ENCODE data around the gene SMARCD3. TPM values are rescaled to one million over a fixed set of nuclear protein-coding genes. Genes with fewer than 3 reads are reported as not detected.

The SMARCD3 gene
- total RNA-seq, 1 donor from 2014 or later, result 96.9 TPM

- H3K27me3 Mint-ChIP-seq (ENCODE audit: unreplicated experiment), result no peaks in the 10 kb centered on the region
- no peak overlapping the region for H3K27ac Mint-ChIP-seq (ENCODE audit: unreplicated experiment)
- no peak for DNase-seq (ENCODE audit: extremely low spot score, unreplicated experiment)
- TF ChIP-seq CTCF (IDR thresholded peaks at IDR 0.05), result no peak
- H3K4me3 Mint-ChIP-seq (ENCODE audit: unreplicated experiment), result no peak overlapping the region
- H3K36me3 Mint-ChIP-seq (ENCODE audit: unreplicated experiment), result peaks cover 29% of the 10 kb centered on the region
- peaks cover 10% of the 10 kb centered on the region for H3K4me1 Mint-ChIP-seq (ENCODE audit: unreplicated experiment)
- H3K9me3 Mint-ChIP-seq (ENCODE audit: unreplicated experiment), result no peaks in the 10 kb centered on the region
These were observed 8.5 kb downstream of the SMARCD3 start for GRCh38 chr7:151239837-151240459.

DNA sequence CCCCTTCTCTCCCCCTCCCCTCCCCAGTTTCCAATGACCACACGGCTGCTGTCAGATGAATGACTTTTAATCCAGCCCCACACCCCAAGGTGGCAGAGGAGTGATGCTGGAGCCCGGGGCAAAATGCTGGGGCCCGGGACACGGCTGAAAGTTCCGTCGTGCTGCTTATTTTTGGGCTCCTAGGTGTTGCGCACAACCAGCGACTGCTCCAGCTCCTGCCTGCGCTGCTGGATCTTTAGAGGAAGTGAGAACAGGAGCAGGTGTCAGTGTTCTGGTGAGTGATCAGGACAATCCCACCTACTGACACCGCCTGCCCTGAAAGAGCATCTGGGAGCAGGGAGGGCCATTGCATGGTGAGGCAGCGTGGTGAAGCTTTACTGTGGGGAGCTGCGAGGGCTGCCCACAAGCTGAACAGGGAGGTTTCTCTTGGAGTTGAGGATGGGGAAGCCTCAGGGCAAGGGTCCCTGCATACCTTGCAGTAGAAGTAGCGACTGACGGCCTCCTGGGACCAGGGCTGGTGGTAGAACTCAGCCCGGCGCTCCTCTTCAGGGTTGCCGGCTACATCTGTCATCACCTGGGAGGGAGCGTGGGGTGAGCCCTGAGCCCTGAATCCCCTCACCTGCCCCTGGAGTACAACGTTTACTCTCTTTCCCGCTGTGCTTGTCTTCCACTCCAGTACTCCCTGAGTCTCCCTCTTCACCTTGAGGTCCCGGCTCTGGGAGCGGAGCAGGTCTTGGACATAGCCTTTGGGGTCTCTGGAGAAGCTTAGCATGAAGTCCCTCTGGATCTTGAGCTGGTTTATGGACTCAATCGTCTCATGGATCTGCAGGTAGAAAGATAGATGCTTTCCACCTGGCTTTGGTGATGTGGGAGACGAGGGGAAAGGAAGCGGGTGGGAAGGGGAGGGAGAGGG is 9.3 kb downstream of the SMARCD3 start:
- no peak overlapping the region for H3K27ac Mint-ChIP-seq (ENCODE audit: unreplicated experiment)
- H3K27me3 Mint-ChIP-seq (ENCODE audit: unreplicated experiment), result no peaks in the 10 kb centered on the region
- no peak for TF ChIP-seq CTCF (IDR thresholded peaks at IDR 0.05)
- no peaks in the 10 kb centered on the region for H3K9me3 Mint-ChIP-seq (ENCODE audit: unreplicated experiment)
- DNase-seq (ENCODE audit: extremely low spot score, unreplicated experiment), result no peak
- H3K4me1 Mint-ChIP-seq (ENCODE audit: unreplicated experiment), result peaks cover 10% of the 10 kb centered on the region
- H3K36me3 Mint-ChIP-seq (ENCODE audit: unreplicated experiment), result peaks cover 29% of the 10 kb centered on the region
- no peak overlapping the region for H3K4me3 Mint-ChIP-seq (ENCODE audit: unreplicated experiment)

- no peak for TF ChIP-seq CTCF (IDR thresholded peaks at IDR 0.05)
- peaks cover 15% of the 10 kb centered on the region for H3K4me1 Mint-ChIP-seq (ENCODE audit: unreplicated experiment)
- H3K4me3 Mint-ChIP-seq (ENCODE audit: unreplicated experiment), result no peak overlapping the region
- H3K27ac Mint-ChIP-seq (ENCODE audit: unreplicated experiment), result no peak overlapping the region
- no peaks in the 10 kb centered on the region for H3K9me3 Mint-ChIP-seq (ENCODE audit: unreplicated experiment)
- DNase-seq (ENCODE audit: extremely low spot score, unreplicated experiment), result no peak
- peaks cover 29% of the 10 kb centered on the region for H3K36me3 Mint-ChIP-seq (ENCODE audit: unreplicated experiment)
- H3K27me3 Mint-ChIP-seq (ENCODE audit: unreplicated experiment), result no peaks in the 10 kb centered on the region
These were observed 10.2 kb downstream of the SMARCD3 start for GRCh38 chr7:151238190-151238810.

DNA sequence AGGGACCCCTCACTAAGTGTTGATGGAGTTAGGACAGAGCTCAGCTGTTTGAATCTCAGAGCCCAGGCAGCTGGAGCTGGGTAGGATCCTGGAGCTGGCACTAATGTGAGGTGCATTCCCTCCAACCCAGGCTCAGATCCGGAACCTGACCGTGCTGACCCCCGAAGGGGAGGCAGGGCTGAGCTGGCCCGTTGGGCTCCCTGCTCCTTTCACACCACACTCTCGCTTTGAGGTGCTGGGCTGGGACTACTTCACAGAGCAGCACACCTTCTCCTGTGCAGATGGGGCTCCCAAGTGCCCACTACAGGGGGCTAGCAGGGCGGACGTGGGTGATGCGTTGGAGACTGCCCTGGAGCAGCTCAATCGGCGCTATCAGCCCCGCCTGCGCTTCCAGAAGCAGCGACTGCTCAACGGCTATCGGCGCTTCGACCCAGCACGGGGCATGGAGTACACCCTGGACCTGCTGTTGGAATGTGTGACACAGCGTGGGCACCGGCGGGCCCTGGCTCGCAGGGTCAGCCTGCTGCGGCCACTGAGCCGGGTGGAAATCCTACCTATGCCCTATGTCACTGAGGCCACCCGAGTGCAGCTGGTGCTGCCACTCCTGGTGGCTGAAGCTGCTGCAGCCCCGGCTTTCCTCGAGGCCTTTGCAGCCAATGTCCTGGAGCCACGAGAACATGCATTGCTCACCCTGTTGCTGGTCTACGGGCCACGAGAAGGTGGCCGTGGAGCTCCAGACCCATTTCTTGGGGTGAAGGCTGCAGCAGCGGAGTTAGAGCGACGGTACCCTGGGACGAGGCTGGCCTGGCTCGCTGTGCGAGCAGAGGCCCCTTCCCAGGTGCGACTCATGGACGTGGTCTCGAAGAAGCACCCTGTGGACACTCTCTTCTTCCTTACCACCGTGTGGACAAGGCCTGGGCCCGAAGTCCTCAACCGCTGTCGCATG is 11.0 kb downstream of the SMARCD3 start:
- Mint-ChIP-seq H3K4me3 (ENCODE audit: unreplicated experiment) (no peak overlapping the region), H3K9me3 (ENCODE audit: unreplicated experiment) (no peaks in the 10 kb centered on the region), H3K27me3 (ENCODE audit: unreplicated experiment) (no peaks in the 10 kb centered on the region), H3K4me1 (ENCODE audit: unreplicated experiment) (peaks cover 17% of the 10 kb centered on the region), H3K36me3 (ENCODE audit: unreplicated experiment) (peaks cover 29% of the 10 kb centered on the region), H3K27ac (ENCODE audit: unreplicated experiment) (no peak overlapping the region)
- no peak for TF ChIP-seq CTCF (IDR thresholded peaks at IDR 0.05)
- no peak for DNase-seq (ENCODE audit: extremely low spot score, unreplicated experiment)
